NK-92 (cell line): ENCODE data around the gene TERB1.
"Not testable (repeated sequence)": the region's sequence is repeated elsewhere in the genome, so short reads cannot be mapped to it uniquely, and the experiment has no call there.

ENCODE experiments used
- DNase-seq: peaks from one replicate; lab custom pipeline; 2025; ENCODE audit not compliant: unreplicated experiment; lab: John Stamatoyannopoulos, UW

TERB1 gene

DNA sequence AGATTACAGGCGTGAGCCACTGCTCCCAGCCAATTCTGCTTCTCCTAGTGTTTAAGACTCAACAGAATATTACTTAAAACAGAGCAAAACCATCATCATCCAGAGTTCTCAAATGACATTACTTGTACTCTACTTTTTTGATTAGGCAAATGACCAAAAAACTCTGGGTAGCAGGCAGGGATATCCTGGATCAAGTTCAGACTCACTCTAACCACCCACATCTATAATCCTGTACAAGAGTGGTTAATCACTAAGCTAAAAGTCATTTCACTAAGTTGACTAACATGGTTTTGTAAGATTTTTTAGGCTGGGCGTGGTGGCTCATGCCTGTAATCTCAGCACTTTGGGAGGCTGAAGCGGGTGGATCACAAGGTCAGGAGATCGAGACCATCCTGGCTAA is 22.6 kb upstream of the TERB1 start:
- DNase-seq: no peak

DNA sequence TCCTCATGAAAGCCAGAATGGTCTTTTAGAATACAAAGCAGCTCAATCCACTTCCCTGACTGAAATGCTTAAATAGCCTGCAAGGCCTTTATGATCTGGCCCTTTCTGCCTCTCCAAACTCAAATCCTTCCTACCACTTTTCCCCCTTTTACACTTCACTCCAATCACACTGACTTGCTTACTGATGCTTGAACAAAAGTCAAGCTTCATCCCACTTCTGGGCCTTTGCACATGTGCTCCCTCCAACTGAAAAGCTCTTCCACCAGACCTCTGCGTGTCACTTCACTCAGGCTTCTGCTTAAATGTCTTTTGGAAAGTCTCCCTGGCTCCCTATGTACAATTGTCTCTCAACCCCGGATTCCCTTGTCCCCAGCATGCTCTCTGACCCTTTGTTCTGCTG is 13.3 kb upstream of the TERB1 start:
- no peak for DNase-seq

DNA sequence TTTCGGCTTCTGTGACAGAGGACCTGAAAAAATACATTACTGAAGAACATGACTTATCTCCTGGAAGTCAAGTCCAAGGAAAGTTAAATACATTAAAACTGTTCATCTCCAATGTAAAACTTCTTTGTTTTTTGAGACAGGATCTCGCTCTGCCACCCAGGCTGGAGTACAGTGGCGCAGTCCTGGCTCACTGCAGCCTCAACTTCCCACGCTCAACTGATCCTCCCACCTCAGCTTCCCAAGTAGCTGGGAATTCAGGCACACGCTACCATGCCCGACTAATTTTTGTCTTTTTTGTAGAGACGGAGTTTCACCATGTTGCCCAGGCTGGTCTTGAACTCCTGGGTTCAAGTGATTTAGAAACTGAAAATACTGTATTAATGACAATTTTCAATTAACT is 9.7 kb upstream of the TERB1 start:
- DNase-seq: no peak

DNA sequence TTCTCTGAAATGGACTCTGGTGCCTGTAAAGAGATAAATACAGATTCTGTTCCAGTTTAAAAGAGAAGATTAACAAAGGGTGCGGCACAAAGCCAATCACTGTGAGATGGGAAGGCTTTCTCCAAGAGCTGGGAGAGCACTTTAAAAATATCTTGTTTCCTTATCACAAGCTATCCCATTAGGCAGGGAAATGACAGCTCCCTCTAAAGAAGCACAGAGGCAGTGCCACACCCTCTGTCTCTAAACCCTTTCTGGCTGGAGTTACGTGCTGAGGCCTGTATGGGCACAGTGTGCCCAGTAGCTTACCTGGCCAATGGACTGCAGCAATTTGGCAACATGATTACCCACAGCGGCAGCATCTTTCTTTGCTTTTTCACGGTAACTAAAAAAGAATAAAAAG is 9.0 kb upstream of the TERB1 start:
- DNase-seq: no peak

DNA sequence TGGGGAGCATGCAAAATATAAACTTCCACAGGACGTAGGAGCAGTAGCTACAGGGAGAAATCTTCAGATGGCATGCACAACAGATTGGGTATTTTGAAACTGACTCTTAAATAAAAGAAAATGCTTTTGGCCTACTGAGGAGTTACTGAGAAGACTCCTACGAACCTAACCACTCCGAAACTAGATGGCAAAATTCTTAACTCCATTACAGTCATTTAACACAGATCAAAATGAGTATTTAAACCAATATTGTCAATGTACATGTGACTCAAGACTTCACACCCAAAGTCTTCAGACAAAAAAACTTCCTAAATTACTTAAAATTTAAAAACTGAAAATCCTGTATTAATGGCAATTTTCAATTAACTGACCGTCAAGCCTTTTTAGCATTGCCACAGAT is 8.4 kb upstream of the TERB1 start:
- DNase-seq: no peak

DNA sequence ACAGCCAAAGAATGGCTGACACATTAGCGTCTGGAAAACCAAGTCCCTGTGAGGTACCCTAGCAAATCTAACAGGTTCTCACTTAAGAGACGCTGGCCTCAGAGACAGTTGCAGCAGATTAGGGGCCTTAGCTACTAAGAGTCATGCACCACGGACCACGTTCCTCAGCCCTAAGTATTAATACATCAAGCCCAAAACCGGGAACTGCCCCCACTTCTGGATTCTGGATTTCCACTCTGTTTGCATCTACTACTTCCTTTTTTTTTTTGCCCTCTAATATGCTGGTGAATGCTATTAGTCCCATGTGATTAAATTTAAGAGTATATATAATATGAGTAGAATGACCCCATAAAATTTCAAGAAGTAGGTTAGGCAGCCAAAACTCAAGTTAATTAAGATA is 775 bp upstream of the TERB1 start:
- no peak for DNase-seq

DNA sequence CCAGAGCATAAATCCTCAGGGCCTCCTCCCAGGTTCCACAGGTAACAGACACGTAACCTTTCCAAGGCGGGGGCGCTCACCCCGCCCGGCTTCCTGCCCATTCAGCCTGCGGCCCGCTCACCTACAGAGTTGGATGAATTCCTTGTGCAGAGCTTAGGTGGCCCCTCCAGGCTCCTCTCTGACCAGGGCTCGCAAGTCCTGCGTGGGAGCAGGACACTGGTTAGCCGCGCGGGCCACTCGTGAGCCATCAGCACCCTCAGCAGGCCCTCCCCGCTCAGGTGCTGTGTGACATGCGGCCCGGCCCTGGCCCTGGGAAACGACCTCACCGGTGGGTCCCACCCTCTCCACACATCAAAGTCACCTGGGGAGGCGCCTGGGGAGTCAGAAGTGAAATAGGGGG is 528 bp downstream of the TERB1 start:
- no peak for DNase-seq

DNA sequence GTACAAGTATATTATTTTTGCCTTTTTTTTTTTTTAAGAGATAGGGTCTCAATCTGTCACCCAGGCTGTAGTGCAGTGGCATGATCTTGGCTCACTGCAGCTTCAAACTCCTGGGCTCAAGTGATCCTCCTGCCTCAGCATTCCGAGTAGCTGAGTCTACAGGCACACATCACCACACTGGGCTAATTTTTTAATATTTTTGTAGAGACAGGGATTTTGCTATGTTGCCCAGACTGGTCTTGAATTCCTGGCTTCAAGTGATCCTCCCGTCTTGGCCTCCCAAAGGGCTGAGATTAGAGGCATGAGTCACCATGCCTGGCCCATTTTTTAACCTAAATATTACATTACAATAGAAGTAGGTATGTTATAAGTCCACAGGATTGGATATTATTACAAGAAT is 3.2 kb downstream of the TERB1 start:
- DNase-seq: no peak

DNA sequence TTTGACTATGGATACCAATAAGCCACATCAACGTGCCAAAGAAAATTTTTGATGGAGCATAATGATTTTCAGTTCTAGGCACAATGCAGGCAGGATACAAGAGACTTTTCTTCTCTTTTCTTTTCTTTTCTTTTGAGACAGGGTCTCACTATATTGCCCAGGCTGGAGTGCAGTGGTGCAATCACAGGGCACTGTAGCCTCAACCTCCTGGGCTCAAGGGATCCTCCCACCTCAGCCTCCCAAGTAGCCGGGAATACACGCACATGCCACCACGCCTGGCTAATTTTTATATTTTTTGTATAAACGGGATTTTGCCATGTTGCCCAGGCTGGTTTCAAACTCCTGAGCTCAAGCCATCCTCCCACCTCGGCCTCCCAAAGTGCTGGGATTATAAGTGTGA is 7.4 kb downstream of the TERB1 start:
- DNase-seq: not testable (repeated sequence)

DNA sequence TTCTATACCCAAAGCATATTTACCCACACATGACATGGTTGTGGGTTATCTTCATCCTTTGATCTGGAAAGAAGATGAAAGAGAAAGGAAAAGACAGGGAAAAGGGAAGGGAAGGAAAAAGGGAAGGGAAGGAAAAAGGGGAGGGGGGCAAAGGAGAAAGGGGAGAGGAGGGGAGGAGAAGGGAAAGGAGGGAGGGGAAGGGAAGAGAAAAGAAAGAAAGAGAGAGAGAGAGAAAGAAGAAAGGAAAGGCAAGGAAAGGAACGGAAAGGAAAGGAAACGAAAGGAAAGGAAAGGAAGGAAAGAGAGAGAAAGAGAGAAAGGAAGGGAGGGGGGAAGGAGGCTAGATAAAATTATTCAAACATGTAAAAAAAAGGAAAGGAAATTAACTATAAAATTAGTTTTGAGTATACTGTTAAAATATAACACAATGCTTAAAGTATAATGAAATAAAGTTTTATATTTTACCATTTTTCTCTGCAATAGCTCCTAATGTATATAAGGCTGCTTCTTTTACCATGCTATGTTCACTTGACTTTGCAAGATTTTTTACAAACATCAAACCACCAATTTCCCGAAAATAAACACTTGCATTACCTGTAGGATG is 11.2 kb downstream of the TERB1 start:
- no peak for DNase-seq

DNA sequence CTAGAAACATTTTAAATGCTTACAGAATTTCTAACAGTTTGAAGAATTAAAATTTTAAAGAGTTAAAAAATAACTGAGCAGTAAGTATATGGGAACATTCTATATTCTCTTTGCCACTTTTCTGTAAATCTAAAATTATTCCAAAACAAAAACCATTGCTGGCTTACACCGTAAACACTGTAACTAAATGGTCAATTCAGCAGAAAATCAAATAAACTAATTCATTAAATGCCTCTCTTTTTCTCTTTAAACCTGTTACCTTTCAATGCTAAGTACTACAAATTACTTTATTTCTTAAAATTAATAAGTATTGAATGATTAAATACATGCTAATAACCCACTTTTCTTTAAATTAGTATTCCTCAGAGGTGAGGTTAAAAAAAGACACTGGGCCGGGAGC is 14.0 kb downstream of the TERB1 start:
- DNase-seq: no peak

DNA sequence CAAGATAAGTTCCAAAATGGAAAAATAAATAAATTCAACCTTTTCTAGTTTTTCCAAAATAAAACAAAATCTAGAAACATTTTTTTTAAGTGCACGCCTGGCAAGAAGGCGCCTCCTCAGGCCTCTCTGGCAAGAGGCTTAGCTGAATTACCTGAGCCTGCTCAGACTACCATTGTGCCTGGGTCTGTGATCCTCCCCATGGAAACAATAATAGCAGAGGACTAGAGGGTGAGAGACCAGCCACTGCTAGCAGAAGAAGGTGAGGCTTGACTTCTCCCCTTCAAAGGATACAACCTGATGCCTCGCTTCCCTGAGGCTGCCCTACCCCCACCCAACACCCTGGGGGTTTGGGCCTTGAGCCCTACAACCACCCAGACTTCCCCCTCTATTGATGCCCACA is 14.8 kb downstream of the TERB1 start:
- no peak for DNase-seq

DNA sequence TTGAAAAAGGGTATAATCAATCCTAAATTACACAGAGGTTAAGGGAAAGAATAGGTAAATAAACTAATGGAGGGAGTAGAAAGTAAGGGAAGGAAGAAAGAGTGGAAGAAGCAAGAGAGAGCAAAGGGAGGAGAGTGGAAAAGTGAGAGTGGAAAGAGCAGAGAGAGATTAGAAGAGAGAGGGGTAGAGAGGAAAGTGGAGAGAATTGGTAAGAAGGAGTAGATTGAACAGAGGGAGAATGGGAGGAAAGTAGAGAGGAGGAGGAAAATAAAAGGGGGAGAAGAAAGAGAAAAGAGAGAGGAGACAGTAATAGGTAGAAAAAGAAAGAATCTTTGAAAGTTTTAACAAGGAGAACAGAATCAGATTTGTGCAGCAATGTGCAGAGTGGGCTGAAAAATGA is 24.9 kb downstream of the TERB1 start:
- DNase-seq: no peak

DNA sequence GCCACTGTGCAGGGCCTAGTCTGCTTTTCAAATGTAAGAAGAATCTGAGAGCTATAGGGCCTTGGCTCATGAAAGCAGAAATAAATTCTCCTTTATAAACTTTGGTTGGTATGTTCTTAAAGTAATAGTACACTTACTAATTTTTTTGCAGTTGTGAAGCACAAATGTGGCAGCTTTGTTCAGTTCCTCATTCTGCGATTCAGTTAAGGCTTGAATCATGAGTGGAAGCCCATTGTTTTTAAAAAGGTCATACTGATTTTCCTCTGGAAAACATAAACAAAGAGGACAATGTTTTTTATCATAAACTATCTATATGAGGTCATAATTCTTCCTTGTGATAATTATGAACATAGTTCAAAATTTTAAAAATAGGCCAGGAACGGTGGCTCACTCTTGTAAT is 26.4 kb downstream of the TERB1 start:
- no peak for DNase-seq

DNA sequence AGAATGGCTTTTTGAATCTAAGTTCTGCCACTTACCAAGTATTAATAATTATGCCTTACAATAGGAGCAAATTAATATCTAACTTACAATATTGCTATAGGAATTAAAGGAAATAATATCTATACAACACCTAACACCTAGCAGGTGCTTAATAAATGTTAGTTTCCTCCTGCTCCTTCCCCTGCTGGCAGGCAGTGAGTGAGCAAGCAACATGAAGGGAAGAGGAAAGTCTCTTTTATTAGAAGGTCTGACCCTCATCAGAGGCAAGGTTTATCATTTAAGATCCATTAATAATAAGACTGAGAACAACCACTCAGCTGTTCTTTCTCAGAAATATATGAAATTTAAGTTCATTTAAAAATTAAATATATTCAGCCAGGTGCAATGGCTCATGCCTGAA is 43.3 kb downstream of the TERB1 start:
- DNase-seq: no peak

DNA sequence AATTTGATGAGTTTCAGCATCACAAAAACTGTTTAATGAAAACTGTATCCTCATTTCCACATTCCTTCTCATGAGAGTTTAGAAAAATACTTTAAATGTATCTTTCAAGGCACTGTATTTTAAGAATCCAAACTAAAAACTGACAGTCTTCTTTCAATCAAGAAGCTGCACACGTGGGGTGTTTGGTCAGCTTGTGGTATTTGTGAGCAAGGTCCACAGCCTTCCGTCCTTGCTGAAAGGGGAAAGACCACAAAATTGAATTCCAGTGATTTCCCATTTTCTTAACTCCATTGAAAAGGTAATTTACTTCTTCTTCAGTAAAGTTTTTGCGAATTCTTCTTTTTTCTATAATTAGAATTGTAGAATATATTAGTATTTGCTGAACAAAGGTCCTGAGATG is 46.6 kb downstream of the TERB1 start:
- DNase-seq: no peak

DNA sequence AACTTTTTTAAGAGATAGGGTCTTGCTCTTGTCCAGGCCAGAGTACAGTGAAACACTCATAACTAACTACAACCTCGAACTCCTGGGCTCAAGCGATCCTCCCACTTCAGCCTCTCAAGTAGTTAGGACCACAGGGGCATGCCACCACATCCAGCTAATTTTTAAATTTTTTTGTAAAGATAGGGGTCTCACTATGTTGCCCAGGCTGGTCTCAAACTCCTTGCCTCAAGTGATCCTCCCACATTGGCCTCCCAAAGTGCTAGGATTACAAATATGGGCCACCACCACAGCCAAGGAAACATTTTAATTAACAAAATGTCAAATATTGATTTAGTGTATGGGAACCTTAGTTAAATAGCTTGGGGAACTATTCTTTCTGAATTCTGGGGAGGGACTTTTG is 47.2 kb downstream of the TERB1 start:
- no peak for DNase-seq

DNA sequence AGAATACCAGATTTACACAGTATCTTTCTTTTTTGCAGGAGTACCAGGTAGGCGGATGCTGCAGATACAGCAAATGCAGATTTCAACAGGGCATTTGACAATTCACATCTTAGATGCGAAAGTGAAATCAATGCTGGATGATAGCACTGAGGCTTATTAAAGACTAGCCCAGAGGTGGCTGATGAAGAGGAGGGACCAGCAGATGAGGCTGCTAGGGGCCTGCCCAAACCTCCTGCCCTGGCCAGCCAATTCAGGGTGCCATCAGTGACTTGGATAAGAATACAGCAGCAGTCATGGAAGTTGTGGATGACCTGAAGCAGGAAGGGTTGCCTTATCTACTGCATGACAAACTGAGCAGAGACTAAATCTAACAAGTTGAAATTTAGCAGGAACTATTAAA is 48.4 kb downstream of the TERB1 start:
- no peak for DNase-seq

DNA sequence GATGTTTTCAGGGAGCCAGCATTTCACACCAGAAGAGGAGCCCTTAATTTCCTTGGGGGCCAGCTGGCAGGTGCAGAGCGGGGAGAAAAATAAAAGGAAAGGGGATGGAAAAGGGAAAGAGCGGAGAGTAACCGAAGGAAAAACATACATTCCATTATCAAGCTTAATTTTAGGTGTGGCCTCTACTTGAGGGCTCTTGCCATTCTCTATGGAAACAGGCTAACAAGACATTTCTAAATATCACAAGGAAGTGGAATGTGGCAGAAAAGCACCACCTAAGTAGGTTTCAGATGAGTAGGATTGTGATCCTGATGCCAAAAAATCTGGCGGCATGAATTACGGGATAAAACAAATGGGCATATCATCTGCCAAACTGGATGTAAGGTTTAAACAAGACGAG is 49.0 kb downstream of the TERB1 start:
- no peak for DNase-seq

DNA sequence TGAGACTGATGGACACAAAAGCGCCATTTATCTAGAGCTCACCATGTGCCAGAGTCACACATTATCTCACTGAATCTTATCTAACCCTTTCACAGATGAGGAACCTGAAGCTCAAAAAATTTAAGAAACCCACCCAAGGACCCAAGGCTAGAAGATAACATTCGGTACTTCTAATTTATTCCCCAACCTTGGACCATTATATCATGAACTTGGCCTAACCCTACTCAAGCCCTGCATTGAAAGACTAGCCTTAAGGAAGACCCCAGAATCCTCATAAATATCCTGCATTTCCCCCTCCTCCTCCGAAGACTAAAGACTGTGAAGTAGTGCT is 49.4 kb downstream of the TERB1 start:
- DNase-seq: no peak

DNA sequence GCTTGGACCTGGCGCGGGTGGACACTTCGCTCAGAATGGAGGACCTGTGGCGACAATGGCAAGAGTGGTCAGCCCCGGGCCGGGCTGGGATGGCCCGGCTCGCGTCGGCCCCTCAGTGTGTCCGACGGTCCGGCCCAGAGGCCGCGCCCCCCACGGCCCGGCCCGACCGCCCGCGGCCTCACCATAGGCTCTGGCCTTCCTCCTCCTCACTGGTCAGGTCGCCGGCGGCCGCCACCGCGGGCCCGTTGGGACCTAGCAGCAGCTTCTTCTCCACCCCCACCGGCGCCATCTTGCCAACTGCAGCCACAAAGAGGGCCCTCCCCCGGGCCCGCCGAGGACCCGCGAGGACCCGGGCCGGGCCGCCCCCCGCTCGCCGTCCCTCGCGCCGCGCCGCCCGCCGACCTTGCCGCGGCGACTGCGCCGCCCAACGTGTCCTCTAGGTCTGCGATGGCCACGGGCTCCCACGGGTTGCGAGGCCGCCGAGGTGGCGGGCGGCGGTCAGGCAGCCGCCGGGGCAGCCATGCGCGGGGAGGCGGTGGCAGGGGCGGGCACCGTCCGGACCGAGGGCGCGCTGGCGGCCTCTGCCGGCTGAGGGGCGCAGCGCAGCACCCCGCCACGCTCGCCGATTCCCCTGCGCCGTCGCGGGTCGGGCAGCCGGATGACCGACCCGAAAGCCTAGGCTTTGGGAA is 49.9 kb downstream of the TERB1 start, which contains the start of gene DYNC1LI2:
Gene DYNC1LI2 (minus strand): TSS at position 307 of the 689 bp plus-strand sequence. CDS start 18 bp downstream, at position 289.
- no peak for DNase-seq

DNA sequence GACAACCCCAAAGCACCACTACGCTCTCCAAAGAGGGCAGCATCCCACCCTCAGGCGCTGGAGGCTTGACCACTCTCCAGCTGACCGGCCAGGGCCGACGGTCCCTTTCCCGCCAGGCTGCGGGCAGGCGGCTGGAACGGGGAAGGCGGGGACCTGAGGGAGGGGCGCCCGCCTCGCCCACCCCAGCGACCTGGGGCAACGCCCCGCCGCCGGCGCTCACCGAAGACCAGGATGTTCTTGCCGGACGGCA is 50.4 kb downstream of the TERB1 start:
- no peak for DNase-seq

DNA sequence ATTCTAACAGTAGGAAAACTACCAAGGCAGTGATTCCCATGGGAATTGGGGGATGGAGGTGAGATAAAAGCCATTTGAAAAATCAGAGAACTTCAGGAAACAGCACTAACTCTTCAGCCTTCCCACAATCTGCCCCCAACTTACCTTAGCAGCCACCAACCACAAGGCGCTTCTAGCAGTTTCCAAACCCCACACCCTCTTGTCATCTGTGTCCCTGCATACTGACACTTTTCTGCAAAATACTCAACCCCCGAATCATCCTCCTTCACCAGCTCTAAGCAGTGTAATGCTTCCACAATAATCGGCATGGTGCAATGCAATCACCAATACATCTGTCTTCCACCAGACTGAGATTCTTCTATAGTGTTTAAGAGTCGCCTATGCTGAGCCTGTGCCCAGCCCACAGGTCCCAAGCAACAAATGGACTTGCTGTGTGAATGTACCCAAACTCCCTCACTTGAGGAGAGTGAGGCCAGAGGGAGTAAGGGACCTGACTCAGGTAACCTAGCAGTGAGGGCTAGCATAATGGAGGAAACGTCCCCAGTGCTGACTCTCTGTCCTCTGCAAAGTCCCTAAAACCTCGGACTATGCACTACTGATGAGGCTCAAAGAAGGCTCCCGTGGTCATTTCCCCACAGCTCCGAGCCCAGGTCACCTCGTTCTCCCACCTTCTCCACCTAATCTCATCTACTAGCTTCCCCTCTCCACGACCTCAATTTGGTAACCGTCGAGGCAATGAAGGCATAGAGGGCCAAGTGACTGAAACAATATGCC is 50.9 kb downstream of the TERB1 start:
- DNase-seq: no peak
